PC-9 (cell line): ENCODE measurements around the gene PCED1B. TPM values are rescaled to one million over a fixed set of nuclear protein-coding genes. Genes with fewer than 3 reads are reported as not detected.

Experiments
- BruUV-seq: library from RNA; stranded (reverse); fragments of 400-500 nt; replicated peaks from 2 replicates; lab custom pipeline; 2021; lab: Mats Ljungman, UMichigan
- CTCF ChIA-PET: fragments of 300-600 bp; sonication (Branson Sonifier 250); formaldehyde crosslinking; loops from one replicate; lab custom pipeline; 2022; ENCODE audit warnings: antibody characterized with exemption; lab: Charles Lee
- POLR2A ChIA-PET: fragments of 300-600 bp; sonication (Branson Sonifier 250); formaldehyde crosslinking; loops from one replicate; lab custom pipeline; 2022; ENCODE audit warnings: antibody characterized with exemption; ENCODE audit not compliant: unreplicated experiment; lab: Charles Lee
- DNase-seq, 2 experiments: peaks; one replicate each; pipeline versions ENCODE4 v3.0.0 to v3.0.0-alpha.2; 2015 to 2022; ENCODE audit warnings: mixed read lengths in 1 of 2
- H2AFZ ChIP-seq: fragments of 200-600 bp; sonication (generic); 2 replicates; pipeline ENCODE4 v1.8.1; 2017; ENCODE audit warnings: antibody characterized with exemption
- H3F3A ChIP-seq: fragments of 200-600 bp; sonication (generic); 2 replicates; pipeline ENCODE4 v1.8.1; 2017; ENCODE audit warnings: antibody characterized with exemption, mild to moderate bottlenecking, low read depth; ENCODE audit not compliant: insufficient read depth
- H3K27ac ChIP-seq: fragments of 200-600 bp; sonication (generic); 2 replicates; pipeline ENCODE4 v1.6.1; 2016; ENCODE audit warnings: mixed run types
- H3K27me3 ChIP-seq: fragments of 200-600 bp; sonication (generic); 2 replicates; pipeline ENCODE4 v1.6.1; 2016; ENCODE audit warnings: low read depth, mixed run types; ENCODE audit not compliant: insufficient read depth
- H3K36me3 ChIP-seq: fragments of 200-600 bp; sonication (generic); 2 replicates; pipeline ENCODE4 v1.6.1; 2016; ENCODE audit warnings: low read depth, mixed run types
- H3K4me1 ChIP-seq: fragments of 200-600 bp; sonication (generic); replicated peaks from 2 replicates; pipeline ENCODE4 v1.6.1; 2016; ENCODE audit warnings: mixed run types; ENCODE audit not compliant: insufficient read depth
- H3K4me2 ChIP-seq: fragments of 200-600 bp; sonication (generic); 2 replicates; pipeline ENCODE4 v1.6.1; 2017; ENCODE audit warnings: mixed run types
- H3K4me3 ChIP-seq: fragments of 200-600 bp; sonication (generic); 2 replicates; pipeline ENCODE4 v1.6.1; 2016; ENCODE audit warnings: mixed run types
- H3K79me2 ChIP-seq: fragments of 200-600 bp; sonication (generic); 2 replicates; pipeline ENCODE4 v1.6.1; 2017; ENCODE audit warnings: low read depth, mixed run types
- H3K9me2 ChIP-seq: fragments of 200-600 bp; sonication (generic); 2 replicates; pipeline ENCODE4 v1.8.1; 2017; ENCODE audit warnings: mild to moderate bottlenecking; ENCODE audit not compliant: insufficient read depth
- H3K9me3 ChIP-seq: fragments of 200-600 bp; sonication (generic); 2 replicates; pipeline ENCODE4 v1.8.1; 2016; ENCODE audit warnings: low read depth; ENCODE audit not compliant: insufficient read depth
- H4K20me1 ChIP-seq: fragments of 200-600 bp; sonication (generic); 2 replicates; pipeline ENCODE4 v1.8.1; 2017; ENCODE audit not compliant: insufficient read depth
- CTCF ChIP-seq: fragments of 200-600 bp; sonication (generic); conservative IDR thresholded peaks from 2 replicates; pipeline ENCODE4 v1.6.1; 2017; ENCODE audit warnings: mixed run types, antibody characterized with exemption, mild to moderate bottlenecking, moderate library complexity
- EZH2 ChIP-seq: fragments of 200-600 bp; sonication (generic); IDR thresholded peaks from 2 replicates; pipeline ENCODE4 v1.8.0; 2017; ENCODE audit warnings: antibody characterized with exemption, low read depth
- intact Hi-C: fragments of 100-400 bp; cut with micrococcal nuclease; formaldehyde crosslinking; loops from one replicate; pipeline ENCODE4 v1.10.0; 2022; ENCODE audit not compliant: unreplicated experiment
- total RNA-seq: library from RNA; stranded (reverse); gene quantifications from 2 replicates; pipeline ENCODE4 v1.2.3, GENCODE V29; 2021

PCED1B gene
- total RNA-seq, 1 experiment from 2014 or later, result 11.2 TPM

DNA sequence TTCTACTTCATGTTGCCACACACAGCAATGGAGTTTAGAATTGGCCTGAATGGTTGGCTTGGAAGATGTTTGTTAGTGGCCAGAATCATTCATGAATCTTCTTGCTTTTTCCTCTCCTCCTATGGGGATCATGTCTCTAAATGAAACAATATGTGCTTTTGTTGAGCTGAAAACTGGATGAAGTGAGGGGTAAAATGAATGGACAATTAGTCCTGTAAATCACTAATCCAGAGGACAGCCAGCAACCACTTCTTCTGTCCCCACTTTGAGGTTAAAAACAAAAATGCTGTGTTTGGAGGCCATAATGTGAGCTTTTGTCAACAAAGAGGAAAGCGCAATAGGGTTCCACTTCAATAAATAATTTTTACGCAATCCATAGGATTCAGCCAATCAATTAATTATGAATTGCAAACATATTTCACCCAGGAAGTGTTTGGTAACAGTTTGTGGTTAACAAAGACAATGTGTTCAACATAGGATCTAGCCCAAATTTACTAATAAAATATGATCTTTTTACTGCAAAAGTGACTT is 30.7 kb downstream of the PCED1B start:
- H3F3A ChIP-seq, result no peaks in the 10 kb centered on the region
- BruUV-seq, result no TSS peak
- intact Hi-C loops, result no loop called here
- H3K27ac ChIP-seq, result no peak overlapping the region
- H3K4me3 ChIP-seq, result no peak overlapping the region
- H4K20me1 ChIP-seq, result no peaks in the 10 kb centered on the region
- no peaks in the 10 kb centered on the region for H3K9me3 ChIP-seq
- ChIA-PET POLR2A (no interaction called here), CTCF (interaction anchor here (0.6 kb wide), 1 partner anchor 32 kb away, joined by 3 read pairs; no protein-coding TSS in a partner anchor)
- no peak overlapping the region for H2AFZ ChIP-seq
- no peaks in the 10 kb centered on the region for H3K79me2 ChIP-seq
- H3K9me2 ChIP-seq, result no peaks in the 10 kb centered on the region
- DNase-seq, result no peak
- no peak overlapping the region for H3K4me2 ChIP-seq
- no peak for TF ChIP-seq CTCF
- no peaks in the 10 kb centered on the region for H3K27me3 ChIP-seq
- no peaks in the 10 kb centered on the region for H3K36me3 ChIP-seq
- H3K4me1 ChIP-seq, result peaks cover 30% of the 10 kb centered on the region

- no peak for TF ChIP-seq CTCF
- no peak for TF ChIP-seq EZH2
- H4K20me1 ChIP-seq, result no peaks in the 10 kb centered on the region
- H3K9me3 ChIP-seq, result no peaks in the 10 kb centered on the region
- CTCF ChIA-PET, result no interaction called here
- no peaks in the 10 kb centered on the region for H3K36me3 ChIP-seq
- no peak overlapping the region for H3K27ac ChIP-seq
- POLR2A ChIA-PET, result no interaction called here
- no peaks in the 10 kb centered on the region for H3K27me3 ChIP-seq
- intact Hi-C loops, result no loop called here
- no peaks in the 10 kb centered on the region for H3F3A ChIP-seq
- no TSS peak for BruUV-seq
- no peaks in the 10 kb centered on the region for H3K79me2 ChIP-seq
- H3K4me1 ChIP-seq, result peaks cover 22% of the 10 kb centered on the region
- H3K4me3 ChIP-seq, result no peak overlapping the region
- no peak for DNase-seq
- no peak overlapping the region for H3K4me2 ChIP-seq
- H2AFZ ChIP-seq, result no peak overlapping the region
- no peaks in the 10 kb centered on the region for H3K9me2 ChIP-seq
Observed at GRCh38 chr12:47110718-47111391, 31.4 kb downstream of the PCED1B start.

DNA sequence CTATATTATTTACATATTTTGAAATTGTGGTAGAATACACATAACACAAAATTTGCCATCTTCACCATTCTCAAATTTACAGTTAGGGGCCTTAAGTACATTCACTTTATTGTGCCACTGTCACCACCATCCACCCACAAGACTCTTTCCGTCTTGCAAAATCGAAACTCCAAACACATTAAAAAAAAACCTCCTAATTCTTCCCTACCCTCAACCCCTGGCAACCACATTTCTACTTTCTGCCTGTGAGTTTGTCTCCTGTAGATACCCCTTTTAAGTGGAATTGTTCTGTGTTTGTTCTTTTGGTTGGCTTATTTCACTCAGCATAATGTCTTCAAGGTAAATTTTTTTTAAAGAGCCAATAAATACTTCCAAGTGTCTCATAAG is 32.0 kb downstream of the PCED1B start:
- no peaks in the 10 kb centered on the region for H3K9me3 ChIP-seq
- H3K79me2 ChIP-seq, result no peaks in the 10 kb centered on the region
- ChIA-PET POLR2A (no interaction called here), CTCF (no interaction called here)
- no peaks in the 10 kb centered on the region for H3K27me3 ChIP-seq
- H3K4me1 ChIP-seq, result peaks cover 17% of the 10 kb centered on the region
- BruUV-seq, result no TSS peak
- no peak overlapping the region for H3K4me3 ChIP-seq
- H3F3A ChIP-seq, result no peaks in the 10 kb centered on the region
- DNase-seq, result no peak
- no peaks in the 10 kb centered on the region for H3K9me2 ChIP-seq
- intact Hi-C loops, result no loop called here
- no peak overlapping the region for H3K27ac ChIP-seq
- H2AFZ ChIP-seq, result no peak overlapping the region
- TF ChIP-seq CTCF (no peak), EZH2 (no peak)
- no peak overlapping the region for H3K4me2 ChIP-seq
- no peaks in the 10 kb centered on the region for H3K36me3 ChIP-seq
- no peaks in the 10 kb centered on the region for H4K20me1 ChIP-seq
